HepG2 (cell line): ENCODE measurements around the gene MLXIPL. TPM values are rescaled to one million over a fixed set of nuclear protein-coding genes. Genes with fewer than 3 reads are reported as not detected.
A peak's percentile ranks its signal among the peaks of the same experiment; 100 is the strongest.

Source experiments
- ARNT ChIP-seq: fragments of 450-650 bp; IDR thresholded peaks from 2 replicates; pipeline ENCODE4 v1.6.1; 2017
- EED ChIP-seq: sonication (generic); formaldehyde crosslinking; IDR thresholded peaks from 2 replicates; pipeline ENCODE4 v1.5.0; 2020; ENCODE audit warnings: mild to moderate bottlenecking, missing genetic modification reagents
- FOSL2 ChIP-seq: sonication (generic); formaldehyde crosslinking; IDR thresholded peaks from 2 replicates; pipeline ENCODE4 v1.4.0; 2020; ENCODE audit warnings: missing genetic modification reagents
- MED1 ChIP-seq: sonication (generic); formaldehyde crosslinking; IDR thresholded peaks from 2 replicates; pipeline ENCODE4 v1.4.0; 2020; ENCODE audit warnings: missing genetic modification reagents
- NCOA2 ChIP-seq: sonication (generic); formaldehyde crosslinking; IDR thresholded peaks from 2 replicates; pipeline ENCODE4 v1.8.0; 2022; ENCODE audit warnings: inconsistent platforms
- NR2C2 ChIP-seq: sonication (generic); formaldehyde crosslinking; IDR thresholded peaks from 2 replicates; pipeline ENCODE4 v1.4.0; 2020; ENCODE audit warnings: missing genetic modification reagents, mild to moderate bottlenecking, moderate library complexity, borderline replicate concordance
- RNF2 ChIP-seq: fragments of 450-650 bp; conservative IDR thresholded peaks from 2 replicates; pipeline ENCODE4 v1.6.1; 2016; ENCODE audit warnings: low read depth
- RXRB ChIP-seq: IDR thresholded peaks from 2 replicates; pipeline ENCODE4 v1.6.1; 2016; ENCODE audit warnings: borderline replicate concordance, missing genetic modification reagents, missing compliant biosample characterization
- SP5 ChIP-seq: IDR thresholded peaks from 2 replicates; pipeline ENCODE4 v1.6.1; 2016; ENCODE audit warnings: low read depth, borderline replicate concordance
- SSRP1 ChIP-seq: IDR thresholded peaks from 2 replicates; pipeline ENCODE4 v1.6.1; 2016; ENCODE audit warnings: control low read depth
- SUZ12 ChIP-seq: fragments of 150-350 bp; IDR thresholded peaks from 2 replicates; pipeline ENCODE4 v1.6.1; 2014; ENCODE audit warnings: low read depth, low read length
- YEATS2 ChIP-seq: sonication (generic); formaldehyde crosslinking; IDR thresholded peaks from 2 replicates; pipeline ENCODE4 v1.4.0; 2020; ENCODE audit warnings: missing genetic modification reagents, borderline replicate concordance
- YY1 ChIP-seq: IDR thresholded peaks from 2 replicates; pipeline ENCODE4 v1.6.1; 2011; ENCODE audit warnings: low read length, low read depth, moderate library complexity, mild to moderate bottlenecking; ENCODE audit not compliant: insufficient read depth, insufficient replicate concordance
- ZBTB4 ChIP-seq: sonication (generic); formaldehyde crosslinking; IDR thresholded peaks from 2 replicates; pipeline ENCODE4 v1.4.0; 2020; ENCODE audit warnings: missing genetic modification reagents, mild to moderate bottlenecking, borderline replicate concordance
- ZNF234 ChIP-seq: sonication (generic); formaldehyde crosslinking; conservative IDR thresholded peaks from 2 replicates; pipeline ENCODE4 v1.5.1; 2020; ENCODE audit warnings: mild to moderate bottlenecking, missing genetic modification reagents
- ZNF34 ChIP-seq: sonication (generic); formaldehyde crosslinking; IDR thresholded peaks from 2 replicates; pipeline ENCODE4 v1.4.0; 2020; ENCODE audit warnings: mild to moderate bottlenecking, missing genetic modification reagents, borderline replicate concordance
- ZNF687 ChIP-seq: sonication (generic); formaldehyde crosslinking; IDR thresholded peaks from 2 replicates; pipeline ENCODE4 v1.5.1; 2020; ENCODE audit warnings: mild to moderate bottlenecking, missing genetic modification reagents, moderate library complexity
- ZNF75D ChIP-seq: sonication (generic); formaldehyde crosslinking; IDR thresholded peaks from 2 replicates; pipeline ENCODE4 v1.8.1; 2023; ENCODE audit warnings: missing genetic modification reagents, mild to moderate bottlenecking, borderline replicate concordance
- ZNF775 ChIP-seq: sonication (generic); formaldehyde crosslinking; IDR thresholded peaks from 2 replicates; pipeline ENCODE4 v1.4.0; 2020; ENCODE audit warnings: missing genetic modification reagents, mild to moderate bottlenecking, moderate library complexity, borderline replicate concordance
- ZNF782 ChIP-seq: sonication (generic); formaldehyde crosslinking; IDR thresholded peaks from 2 replicates; pipeline ENCODE4 v1.4.0; 2020; ENCODE audit warnings: missing genetic modification reagents, mild to moderate bottlenecking, borderline replicate concordance
- ZNF83 ChIP-seq: sonication (generic); formaldehyde crosslinking; IDR thresholded peaks from 2 replicates; pipeline ENCODE4 v1.4.0; 2020; ENCODE audit warnings: missing genetic modification reagents, mild to moderate bottlenecking, borderline replicate concordance
- polyA plus RNA-seq, 8 experiments: library from polyadenylated mRNA; depleted of rRNA in 3 of 8; stranded (reverse) in 7 of 8; unstranded in 1 of 8; fragments of >200 nt; fragmentation: Illumina TruSeq in 4 of 8; extraction: Trizol in 4 of 8; gene quantifications; 2 replicates each; pipeline versions ENCODE4 v1.2.1 to v1.2.3, GENCODE V29; 2011 to 2016; ENCODE audit warnings: low read depth in 4 of 8, missing spikeins in 1 of 8, mixed read lengths in 1 of 8; ENCODE audit not compliant: insufficient read depth in 1 of 8
- total RNA-seq, 5 experiments: library from RNA; depleted of rRNA; stranded (reverse); fragments of >200 nt; fragmentation: Illumina TruSeq; extraction: Trizol; gene quantifications; 2 replicates each; pipeline ENCODE4 v1.2.3, GENCODE V29; 2016; ENCODE audit warnings: low read depth in 1 of 5
- TF ChIP-seq, protein P1 (sequence below): sonication (generic); formaldehyde crosslinking; IDR thresholded peaks from 2 replicates; pipeline ENCODE4 v1.4.0; 2020; ENCODE audit warnings: mild to moderate bottlenecking, missing genetic modification reagents, borderline replicate concordance

Gene MLXIPL
- total and polyA plus RNA-seq, 2 of the 13 experiments (the other 11 are each of a cell fraction or from before 2014, with no cell fraction given), result 51.6 to 60.1 TPM

GRCh38 chr7:73613954-73614735 is 10.2 kb downstream of the MLXIPL start (continued):
- TF ChIP-seq NCOA2, result no peak
- no peak for TF ChIP-seq RNF2
- TF ChIP-seq ZNF775 (CRISPR knock-in tag), result no peak
- no peak for TF ChIP-seq ZNF34
- TF ChIP-seq, protein P1, sequence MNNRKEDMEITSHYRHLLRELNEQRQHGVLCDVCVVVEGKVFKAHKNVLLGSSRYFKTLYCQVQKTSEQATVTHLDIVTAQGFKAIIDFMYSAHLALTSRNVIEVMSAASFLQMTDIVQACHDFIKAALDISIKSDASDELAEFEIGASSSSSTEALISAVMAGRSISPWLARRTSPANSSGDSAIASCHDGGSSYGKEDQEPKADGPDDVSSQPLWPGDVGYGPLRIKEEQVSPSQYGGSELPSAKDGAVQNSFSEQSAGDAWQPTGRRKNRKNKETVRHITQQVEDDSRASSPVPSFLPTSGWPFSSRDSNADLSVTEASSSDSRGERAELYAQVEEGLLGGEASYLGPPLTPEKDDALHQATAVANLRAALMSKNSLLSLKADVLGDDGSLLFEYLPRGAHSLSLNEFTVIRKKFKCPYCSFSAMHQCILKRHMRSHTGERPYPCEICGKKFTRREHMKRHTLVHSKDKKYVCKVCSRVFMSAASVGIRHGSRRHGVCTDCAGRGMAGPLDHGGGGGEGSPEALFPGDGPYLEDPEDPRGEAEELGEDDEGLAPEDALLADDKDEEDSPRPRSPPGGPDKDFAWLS (CRISPR knock-in tag), result no peak
- no peak for TF ChIP-seq ZNF75D
- no peak for TF ChIP-seq ZNF83 (CRISPR knock-in tag)
- no peak for TF ChIP-seq YY1
- no peak for TF ChIP-seq SUZ12
- TF ChIP-seq EED (CRISPR knock-in tag), result no peak
- no peak for TF ChIP-seq ARNT
- TF ChIP-seq YEATS2 (CRISPR knock-in tag), result no peak
- TF ChIP-seq ZNF782 (CRISPR knock-in tag), result no peak
- TF ChIP-seq ZNF234 (CRISPR knock-in tag), result no peak
- no peak for TF ChIP-seq SSRP1 (CRISPR knock-in tag)
- no peak for TF ChIP-seq ZBTB4 (CRISPR knock-in tag)
- TF ChIP-seq FOSL2 (CRISPR knock-in tag), result no peak
- TF ChIP-seq NR2C2 (CRISPR knock-in tag), result no peak
- TF ChIP-seq ZNF687 (CRISPR knock-in tag), result peak; percentile 45
- TF ChIP-seq RXRB (CRISPR knock-in tag), result peak; percentile 38; the same call in 1 of the 2 replicates
- TF ChIP-seq MED1 (CRISPR knock-in tag), result peak; percentile 39; the same call in 1 of the 2 replicates
- no peak for TF ChIP-seq SP5
